ENCODE results near the gene DIPK1A. TPM values are rescaled to one million over a fixed set of nuclear protein-coding genes. Genes with fewer than 3 reads are reported as not detected.

DIPK1A gene
- total RNA-seq, 1 donor from 2014 or later = 16.0 TPM

DNA sequence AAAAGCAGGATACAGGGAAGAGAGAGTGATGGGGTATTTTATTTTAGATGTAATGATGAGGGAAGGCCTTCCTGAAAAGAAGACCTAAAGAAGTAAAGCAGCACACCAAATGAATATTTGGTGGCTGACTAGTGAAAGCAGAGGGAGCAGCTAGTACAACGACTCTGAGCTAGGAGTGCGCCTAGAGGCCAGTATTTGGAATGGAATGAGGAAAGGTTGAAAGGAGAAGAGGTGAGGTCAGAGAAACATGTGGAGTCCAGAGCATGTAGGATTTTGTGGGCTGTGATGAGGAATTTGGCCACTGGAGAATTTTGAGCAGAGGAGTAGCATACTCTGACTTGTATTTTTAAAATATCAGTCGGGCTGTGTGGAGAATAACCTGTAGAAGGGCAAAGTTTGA, 141.2 kb downstream of the DIPK1A start:
- Mint-ChIP-seq H3K27me3 (peaks cover 1% of the 10 kb centered on the region), H3K9me3 (no peaks in the 10 kb centered on the region), H3K27ac (no peak overlapping the region), H3K4me1 (peaks cover 2% of the 10 kb centered on the region), H3K4me3 (no peak overlapping the region), H3K36me3 (ENCODE audit: low read depth) (no peaks in the 10 kb centered on the region)
- ChIA-PET POLR2A (interaction anchor here (1.1 kb wide), 2 partner anchors 12 to 253 kb away, joined by 3 to 7 read pairs; partner anchors contain the start of gene RPL5), CTCF (interaction anchor here (1.3 to 3.2 kb wide), 3 partner anchors 29 to 510 kb away, joined by 3 to 14 read pairs (median 3); no protein-coding TSS in a partner anchor)
- intact Hi-C loops (cut with micrococcal nuclease) = no loop called here
- TF ChIP-seq, protein P1, sequence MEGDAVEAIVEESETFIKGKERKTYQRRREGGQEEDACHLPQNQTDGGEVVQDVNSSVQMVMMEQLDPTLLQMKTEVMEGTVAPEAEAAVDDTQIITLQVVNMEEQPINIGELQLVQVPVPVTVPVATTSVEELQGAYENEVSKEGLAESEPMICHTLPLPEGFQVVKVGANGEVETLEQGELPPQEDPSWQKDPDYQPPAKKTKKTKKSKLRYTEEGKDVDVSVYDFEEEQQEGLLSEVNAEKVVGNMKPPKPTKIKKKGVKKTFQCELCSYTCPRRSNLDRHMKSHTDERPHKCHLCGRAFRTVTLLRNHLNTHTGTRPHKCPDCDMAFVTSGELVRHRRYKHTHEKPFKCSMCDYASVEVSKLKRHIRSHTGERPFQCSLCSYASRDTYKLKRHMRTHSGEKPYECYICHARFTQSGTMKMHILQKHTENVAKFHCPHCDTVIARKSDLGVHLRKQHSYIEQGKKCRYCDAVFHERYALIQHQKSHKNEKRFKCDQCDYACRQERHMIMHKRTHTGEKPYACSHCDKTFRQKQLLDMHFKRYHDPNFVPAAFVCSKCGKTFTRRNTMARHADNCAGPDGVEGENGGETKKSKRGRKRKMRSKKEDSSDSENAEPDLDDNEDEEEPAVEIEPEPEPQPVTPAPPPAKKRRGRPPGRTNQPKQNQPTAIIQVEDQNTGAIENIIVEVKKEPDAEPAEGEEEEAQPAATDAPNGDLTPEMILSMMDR (IDR thresholded peaks at IDR 0.05) = no peak
- DNase-seq = no peak
- no peak for ATAC-seq (ENCODE audit: low read depth)

- no peak overlapping the region for H3K27ac Mint-ChIP-seq
Measured at GRCh38 chr1:92817986-92818764, 143.1 kb downstream of the DIPK1A start.

DNA sequence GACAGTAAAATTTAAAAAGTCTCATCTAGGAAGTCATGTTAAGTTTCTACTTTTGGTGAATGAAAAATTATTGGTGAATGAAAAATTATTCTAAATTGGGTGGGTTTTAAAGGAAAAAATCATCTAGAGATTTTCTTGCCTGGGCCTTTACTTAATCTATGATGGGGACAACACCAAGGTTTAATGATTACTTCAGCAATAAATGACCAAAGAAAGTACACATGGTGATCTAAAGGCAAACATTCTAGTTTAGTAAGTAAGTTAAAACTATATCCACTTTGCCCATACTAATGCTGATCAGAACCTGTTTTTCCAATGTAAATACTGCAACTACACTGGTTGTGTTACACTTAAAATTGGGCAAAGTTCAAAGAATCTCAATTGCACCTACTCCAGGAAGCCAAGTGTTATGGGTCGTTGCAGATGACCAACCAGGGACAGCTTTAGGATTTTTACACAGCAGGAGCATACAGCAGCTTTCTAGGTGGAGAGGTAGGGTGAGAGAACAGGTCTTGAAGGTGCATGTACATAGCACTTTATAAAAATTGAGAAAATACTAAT, 144.0 kb downstream of the DIPK1A start:
- DNase-seq = no peak

More at GRCh38 chr1:92817986-92818764, 143.1 kb downstream of the DIPK1A start:
- Mint-ChIP-seq H3K4me3 (no peak overlapping the region), H3K27me3 (peaks cover 1% of the 10 kb centered on the region), H3K9me3 (no peaks in the 10 kb centered on the region), H3K36me3 (ENCODE audit: low read depth) (no peaks in the 10 kb centered on the region), H3K4me1 (peaks cover 2% of the 10 kb centered on the region)
- TF ChIP-seq, protein P1 (IDR thresholded peaks at IDR 0.05) = no peak
- intact Hi-C loops (cut with micrococcal nuclease) = loop anchor here (1.0 to 2.0 kb wide), 4 partner anchors 33 to 821 kb away; partner anchors contain the start of gene EVI5
- CTCF ChIA-PET = interaction anchor here (0.6 to 4.5 kb wide), 21 partner anchors 11 to 827 kb away, joined by 3 to 92 read pairs (median 4); partner anchors contain the start of genes EVI5 and RPL5
- POLR2A ChIA-PET = interaction anchor here (1.4 kb wide), 1 partner anchor 69 kb away, joined by 4 read pairs; no protein-coding TSS in a partner anchor
- DNase-seq (no peak), ATAC-seq (ENCODE audit: low read depth) (peak; percentile 61)

DNA sequence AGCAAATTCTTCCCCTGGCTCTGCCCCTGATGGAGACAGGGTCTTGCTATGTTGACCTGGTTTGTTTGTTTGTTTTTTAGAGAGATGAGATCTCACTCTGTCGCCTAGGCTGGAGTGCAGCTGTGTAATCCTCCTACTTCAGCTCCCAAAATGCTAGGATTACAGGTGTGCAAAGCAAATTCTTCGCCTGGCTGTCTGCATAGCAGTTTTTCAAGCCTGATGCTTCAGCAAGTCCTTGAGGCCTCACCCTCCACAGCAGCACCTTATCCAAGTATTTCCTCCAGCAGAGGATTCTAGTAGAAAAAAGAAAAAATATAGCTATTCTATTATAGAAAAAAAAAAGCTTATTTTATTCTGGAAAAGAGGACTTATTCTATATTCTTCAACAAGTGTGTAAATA, 144.5 kb downstream of the DIPK1A start:
- no peaks in the 10 kb centered on the region for H3K9me3 Mint-ChIP-seq
- H3K36me3 Mint-ChIP-seq (ENCODE audit: low read depth) = no peaks in the 10 kb centered on the region
- POLR2A ChIA-PET = interaction anchor here (1.0 kb wide), 1 partner anchor 15 kb away, joined by 3 read pairs; the partner anchor contains the start of gene RPL5
- TF ChIP-seq, protein P1 (IDR thresholded peaks at IDR 0.05) = no peak
- H3K4me3 Mint-ChIP-seq = no peak overlapping the region
- CTCF ChIA-PET = interaction anchor here (1.0 to 4.5 kb wide), 9 partner anchors 15 to 826 kb away, joined by 3 to 92 read pairs (median 4); partner anchors contain the start of genes EVI5 and RPL5
- no peak overlapping the region for H3K27ac Mint-ChIP-seq
- ATAC-seq (ENCODE audit: low read depth) (no peak), DNase-seq (no peak)
- H3K27me3 Mint-ChIP-seq = peaks cover 1% of the 10 kb centered on the region
- peaks cover 2% of the 10 kb centered on the region for H3K4me1 Mint-ChIP-seq
- intact Hi-C loops (cut with micrococcal nuclease) = no loop called here

More for the DNA sequence above, 144.0 kb downstream of the DIPK1A start:
- H3K4me3 Mint-ChIP-seq = no peak overlapping the region
- peaks cover 2% of the 10 kb centered on the region for H3K4me1 Mint-ChIP-seq
- no peak for ATAC-seq (ENCODE audit: low read depth)
- CTCF ChIA-PET = interaction anchor here (1.1 to 4.5 kb wide), 11 partner anchors 15 to 826 kb away, joined by 3 to 92 read pairs (median 5); partner anchors contain the start of genes EVI5 and RPL5
- H3K27me3 Mint-ChIP-seq = peaks cover 1% of the 10 kb centered on the region
- H3K27ac Mint-ChIP-seq = no peak overlapping the region
- no peaks in the 10 kb centered on the region for H3K36me3 Mint-ChIP-seq (ENCODE audit: low read depth)
- TF ChIP-seq, protein P1 (IDR thresholded peaks at IDR 0.05) = no peak
- intact Hi-C loops (cut with micrococcal nuclease) = no loop called here
- POLR2A ChIA-PET = no interaction called here
- no peaks in the 10 kb centered on the region for H3K9me3 Mint-ChIP-seq

DNA sequence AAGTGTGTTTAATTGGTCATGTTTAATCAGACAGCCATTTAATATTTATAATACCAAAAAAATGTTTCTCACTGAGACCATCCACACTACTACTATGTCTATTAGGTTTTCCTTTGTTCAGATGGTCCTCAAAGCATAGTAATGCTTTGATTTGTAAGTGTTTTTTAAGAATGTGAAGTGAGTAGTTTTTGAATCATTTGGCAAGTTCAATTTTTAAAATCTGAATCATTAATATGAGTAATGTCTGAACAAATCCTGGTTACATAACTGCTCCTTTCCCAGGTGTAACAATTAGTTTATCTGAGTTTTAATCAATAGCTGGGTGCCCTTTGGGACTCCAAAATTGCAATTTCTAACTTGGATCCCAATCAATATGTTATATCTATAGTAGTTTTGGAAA, 152.9 kb downstream of the DIPK1A start:
- ChIA-PET POLR2A (no interaction called here), CTCF (no interaction called here)
- intact Hi-C loops (cut with micrococcal nuclease) = no loop called here
- Mint-ChIP-seq H3K9me3 (no peaks in the 10 kb centered on the region), H3K27me3 (no peaks in the 10 kb centered on the region), H3K27ac (no peak overlapping the region), H3K4me3 (no peak overlapping the region), H3K36me3 (ENCODE audit: low read depth) (no peaks in the 10 kb centered on the region), H3K4me1 (peaks cover 8% of the 10 kb centered on the region)
- ATAC-seq (ENCODE audit: low read depth) (no peak), DNase-seq (no peak)
- TF ChIP-seq, protein P1 (IDR thresholded peaks at IDR 0.05) = no peak
